HCT116 (cell line): ENCODE results near the gene GRIN1. TPM values are rescaled to one million over a fixed set of nuclear protein-coding genes. Genes with fewer than 3 reads are reported as not detected.

Experiments
- ATAC-seq: fragments of 200-7000 bp; cut with Tn5 transposase; 2 replicates; pipeline ENCODE4 v1.9.1; 2020; ENCODE audit warnings: mild to moderate bottlenecking, moderate library complexity
- BruUV-seq: library from RNA; stranded (reverse); fragments of 400-500 nt; replicated peaks from 2 replicates; lab custom pipeline; 2021; lab: Mats Ljungman, UMichigan
- CTCF ChIA-PET: fragments of 300-600 bp; sonication (Branson Sonifier 250); formaldehyde crosslinking; loops from one replicate; lab custom pipeline; 2021; ENCODE audit warnings: antibody characterized with exemption; lab: Charles Lee
- POLR2A ChIA-PET: fragments of 300-600, 350-600 bp; sonication (Branson Sonifier 250); formaldehyde crosslinking; loops from one replicate; lab custom pipeline; 2021; ENCODE audit warnings: antibody characterized with exemption; lab: Charles Lee
- RAD21 ChIA-PET, 2 experiments: fragments of 300-600 bp; sonication (Branson Sonifier 250); formaldehyde crosslinking; loops; one replicate each; lab custom pipeline; 2023; ENCODE audit warnings: low total read pairs in 2 of 2; ENCODE audit not compliant: uncharacterized antibody in 2 of 2, unreplicated experiment in 2 of 2, low non-redundant PET in 1 of 2; lab: Charles Lee
- DNase-seq: peaks from one replicate; pipeline ENCODE4 v3.0.0-alpha.2; 2010; ENCODE audit warnings: low read depth, low spot score
- H2AFZ ChIP-seq: fragments of 200-600 bp; shearing (Covaris generic), sonication (generic); 2 replicates; pipeline ENCODE4 v1.6.1; 2017; ENCODE audit warnings: low read depth, mixed run types, mixed read lengths, antibody characterized with exemption, low read length; ENCODE audit not compliant: poor library complexity, severe bottlenecking
- H3K27ac ChIP-seq: 2 replicates; pipeline ENCODE4 v1.5.1; 2012; ENCODE audit warnings: low read depth, low read length
- H3K27me3 ChIP-seq: fragments of 200-600 bp; sonication (generic); 2 replicates; pipeline ENCODE4 v1.6.1; 2016; ENCODE audit warnings: mixed run types, low read length, mixed read lengths; ENCODE audit not compliant: insufficient read depth
- H3K36me3 ChIP-seq, 2 experiments: fragments of 200-500 bp in 1 of 2; fragments of 200-600 bp in 1 of 2; sonication (Bioruptor generic) in 1 of 2; sonication (generic) in 1 of 2; 2 replicates each; pipeline versions ENCODE4 v1.5.1 to v1.6.1; 2014 to 2016; ENCODE audit warnings: low read length in 2 of 2, inconsistent platforms in 1 of 2, mixed read lengths in 1 of 2, mixed run types in 1 of 2; ENCODE audit not compliant: insufficient read depth in 2 of 2, control insufficient read depth in 1 of 2
- H3K4me1 ChIP-seq, 2 experiments: fragments of 200-600 bp in 1 of 2; sonication (generic) in 1 of 2; 2 replicates each; pipeline versions ENCODE4 v1.5.1 to v1.6.1; 2012 to 2017; ENCODE audit warnings: low read length in 2 of 2, inconsistent platforms in 1 of 2, mild to moderate bottlenecking in 1 of 2, mixed read lengths in 1 of 2, mixed run types in 1 of 2, moderate library complexity in 1 of 2; ENCODE audit not compliant: insufficient read depth in 2 of 2, control insufficient read depth in 1 of 2
- H3K4me2 ChIP-seq: fragments of 200-600 bp; sonication (generic); 2 replicates; pipeline ENCODE4 v1.6.1; 2017; ENCODE audit warnings: mixed run types, low read length, mixed read lengths
- H3K4me3 ChIP-seq, 2 experiments: fragments of 200-600 bp in 1 of 2; sonication (generic) in 1 of 2; replicated peaks in 1 of 2; 2 replicates each; pipeline ENCODE4 v1.5.1; 2011 to 2016; ENCODE audit warnings: low read length in 2 of 2, control low read depth in 1 of 2, low read depth in 1 of 2, mild to moderate bottlenecking in 1 of 2, mixed read lengths in 1 of 2, mixed run types in 1 of 2
- H3K79me2 ChIP-seq: fragments of 200-600 bp; sonication (generic); 2 replicates; pipeline ENCODE4 v1.6.1; 2017; ENCODE audit warnings: mild to moderate bottlenecking, mixed run types, low read length, moderate library complexity, mixed read lengths; ENCODE audit not compliant: insufficient read depth
- H3K9ac ChIP-seq: fragments of 200-600 bp; sonication (generic); 2 replicates; pipeline ENCODE4 v1.6.1; 2016; ENCODE audit warnings: low read length, mixed read lengths
- H3K9me2 ChIP-seq: fragments of 200-600 bp; sonication (generic), shearing (Covaris generic); 2 replicates; pipeline ENCODE4 v1.6.1; 2017; ENCODE audit warnings: mixed run types, mild to moderate bottlenecking, moderate library complexity; ENCODE audit not compliant: insufficient read depth
- H3K9me3 ChIP-seq, 2 experiments: fragments of 200-500 bp in 1 of 2; fragments of 200-600 bp in 1 of 2; sonication (Bioruptor generic) in 1 of 2; sonication (generic) in 1 of 2; 2 replicates each; pipeline ENCODE4 v1.6.1; 2014 to 2017; ENCODE audit warnings: low read length in 2 of 2, mixed read lengths in 2 of 2, inconsistent platforms in 1 of 2, low read depth in 1 of 2, mild to moderate bottlenecking in 1 of 2, mixed run types in 1 of 2, moderate library complexity in 1 of 2; ENCODE audit not compliant: control insufficient read depth in 1 of 2, insufficient read depth in 1 of 2
- H4K20me1 ChIP-seq: fragments of 200-600 bp; sonication (generic), shearing (Covaris generic); 2 replicates; pipeline ENCODE4 v1.6.1; 2017; ENCODE audit warnings: mixed run types, mild to moderate bottlenecking, moderate library complexity; ENCODE audit not compliant: insufficient read depth
- CTCF ChIP-seq, 3 experiments: fragments of 200-600 bp in 1 of 3; sonication (generic) in 1 of 3; IDR thresholded peaks in 2 of 3; conservative IDR thresholded peaks in 1 of 3; 2 replicates each; pipeline ENCODE4 v1.5.1; 2012 to 2017; ENCODE audit warnings: low read depth in 2 of 3, low read length in 2 of 3, antibody characterized with exemption in 1 of 3, borderline replicate concordance in 1 of 3, control low read depth in 1 of 3, mild to moderate bottlenecking in 1 of 3, mixed read lengths in 1 of 3, mixed run types in 1 of 3, moderate library complexity in 1 of 3; ENCODE audit not compliant: insufficient read depth in 1 of 3
- REST ChIP-seq: IDR thresholded peaks from 2 replicates; pipeline ENCODE4 v1.6.1; 2012; ENCODE audit warnings: low read depth
- SIN3A ChIP-seq: IDR thresholded peaks from 2 replicates; pipeline ENCODE4 v1.6.1; 2012; ENCODE audit warnings: low read depth
- ZFX ChIP-seq: fragments of 450-650 bp; IDR thresholded peaks from 2 replicates; pipeline ENCODE4 v1.6.1; 2017
- intact Hi-C: fragments of 100-400 bp; cut with micrococcal nuclease; formaldehyde crosslinking; loops from 2 replicates; pipeline ENCODE4 v1.10.0; 2022
- total RNA-seq: library from RNA; stranded (reverse); gene quantifications from one replicate; pipeline ENCODE4 v1.2.1, GENCODE V29; 2021; ENCODE audit not compliant: unreplicated experiment

Gene GRIN1
- total RNA-seq, 1 experiment from 2014 or later, result 23.1 TPM

GRCh38 chr9:137141976-137142936 is 3.3 kb downstream of the GRIN1 start:
- ChIA-PET CTCF (no interaction called here), RAD21 (interaction anchor here in 1 of 2 experiments (0.6 kb wide), 1 partner anchor 85 kb away, joined by 3 read pairs; the partner anchor contains the start of gene RNF224), POLR2A (no interaction called here)
- Histone ChIP-seq H3K36me3 (no peaks in the 10 kb centered on the region), H3K4me3 (no peak overlapping the region), H3K9me3 (no peaks in the 10 kb centered on the region), H3K27me3 (no peaks in the 10 kb centered on the region), H3K4me1 (peaks cover 0 to 4% of the 10 kb centered on the region in 2 experiments; a peak in 3 of 4 replicates), H3K4me2 (no peak overlapping the region), H3K79me2 (no peaks in the 10 kb centered on the region), H3K9me2 (no peaks in the 10 kb centered on the region), H3K9ac (no peak overlapping the region), H2AFZ (no peak overlapping the region), H4K20me1 (no peaks in the 10 kb centered on the region), H3K27ac (no peak overlapping the region)
- DNase-seq, result no peak
- TF ChIP-seq ZFX, result no peak
- no peak for TF ChIP-seq REST
- TF ChIP-seq CTCF (IDR thresholded peaks at IDR 0.05 in 2 of 3, conservative IDR thresholded peaks at IDR 0.05 in 1 of 3; ENCODE audit: borderline replicate concordance in 1 of 3, insufficient read depth in 1 of 3, low read depth in 2 of 3, low read length in 2 of 3), result no peak
- no peak for TF ChIP-seq SIN3A
- intact Hi-C loops, result no loop called here
- no peak for ATAC-seq
- no TSS peak for BruUV-seq
